ENCODE results near the gene BRIP1.

DNA sequence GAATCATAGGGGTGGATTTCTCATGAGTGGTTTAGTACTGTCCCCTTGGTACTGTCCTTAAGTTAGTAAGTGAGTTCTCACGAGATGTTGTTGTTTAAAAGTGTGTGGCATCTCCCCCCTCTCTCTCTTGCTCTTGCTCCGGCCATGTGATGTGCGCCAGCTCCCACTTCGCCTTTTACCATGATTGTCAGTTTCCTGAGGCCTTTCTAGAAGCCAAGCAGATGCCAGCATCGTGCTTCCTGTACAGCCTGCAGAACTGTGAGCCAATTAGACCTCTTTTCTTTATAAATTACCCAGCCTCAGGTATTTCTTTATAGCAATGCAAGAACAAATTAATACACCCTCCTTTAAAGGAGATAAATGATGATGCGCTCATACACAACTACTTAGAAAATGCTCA is 222.2 kb downstream of the BRIP1 start:
- TF ChIP-seq, protein P1, sequence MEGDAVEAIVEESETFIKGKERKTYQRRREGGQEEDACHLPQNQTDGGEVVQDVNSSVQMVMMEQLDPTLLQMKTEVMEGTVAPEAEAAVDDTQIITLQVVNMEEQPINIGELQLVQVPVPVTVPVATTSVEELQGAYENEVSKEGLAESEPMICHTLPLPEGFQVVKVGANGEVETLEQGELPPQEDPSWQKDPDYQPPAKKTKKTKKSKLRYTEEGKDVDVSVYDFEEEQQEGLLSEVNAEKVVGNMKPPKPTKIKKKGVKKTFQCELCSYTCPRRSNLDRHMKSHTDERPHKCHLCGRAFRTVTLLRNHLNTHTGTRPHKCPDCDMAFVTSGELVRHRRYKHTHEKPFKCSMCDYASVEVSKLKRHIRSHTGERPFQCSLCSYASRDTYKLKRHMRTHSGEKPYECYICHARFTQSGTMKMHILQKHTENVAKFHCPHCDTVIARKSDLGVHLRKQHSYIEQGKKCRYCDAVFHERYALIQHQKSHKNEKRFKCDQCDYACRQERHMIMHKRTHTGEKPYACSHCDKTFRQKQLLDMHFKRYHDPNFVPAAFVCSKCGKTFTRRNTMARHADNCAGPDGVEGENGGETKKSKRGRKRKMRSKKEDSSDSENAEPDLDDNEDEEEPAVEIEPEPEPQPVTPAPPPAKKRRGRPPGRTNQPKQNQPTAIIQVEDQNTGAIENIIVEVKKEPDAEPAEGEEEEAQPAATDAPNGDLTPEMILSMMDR (IDR thresholded peaks at IDR 0.05; ENCODE audit: low read depth, low read length), result no peak
- no peak for TF ChIP-seq MYC (IDR thresholded peaks at IDR 0.05; ENCODE audit: low read depth, low read length)

Data from NB4 (cell line).